ENCODE data around the gene CTSH.
"Not testable (repeated sequence)": the region's sequence is repeated elsewhere in the genome, so short reads cannot be mapped to it uniquely, and the experiment has no call there.

CTSH gene

GRCh38 chr15:78881681-78882080, 63.2 kb downstream of the CTSH start:
- H3K27ac ChIP-seq (ENCODE audit: low read length), result no peak overlapping the region
- H3K4me3 ChIP-seq (ENCODE audit: low read length), result no peak overlapping the region
- no peak for DNase-seq (ENCODE audit: low read depth, low spot score)
- WGBS (ENCODE audit: insufficient coverage, insufficient read length), result no CpG with 5 or more reads among the region's 1 CpG
- no peaks in the 10 kb centered on the region for H3K27me3 ChIP-seq (ENCODE audit: control insufficient read depth, insufficient read depth, low read length)
- no peaks in the 10 kb centered on the region; the same call in 1 of the 2 replicates for H3K4me1 ChIP-seq (ENCODE audit: control insufficient read depth, insufficient read depth, low read length)
- H3K9me3 ChIP-seq (ENCODE audit: control insufficient read depth, insufficient read depth, low read length), result no peaks in the 10 kb centered on the region
- no peaks in the 10 kb centered on the region; the same call in 1 of the 2 replicates for H3K36me3 ChIP-seq (ENCODE audit: control insufficient read depth, insufficient read depth, low read length)

- Histone ChIP-seq H3K27me3 (ENCODE audit: control insufficient read depth, insufficient read depth, low read length) (no peaks in the 10 kb centered on the region), H3K4me3 (ENCODE audit: low read length) (no peak overlapping the region), H3K27ac (ENCODE audit: low read length) (no peak overlapping the region), H3K4me1 (ENCODE audit: control insufficient read depth, insufficient read depth, low read length) (no peaks in the 10 kb centered on the region; the same call in none of the 2 replicates), H3K9me3 (ENCODE audit: control insufficient read depth, insufficient read depth, low read length) (no peaks in the 10 kb centered on the region), H3K36me3 (ENCODE audit: control insufficient read depth, insufficient read depth, low read length) (no peaks in the 10 kb centered on the region; the same call in 1 of the 2 replicates)
- no CpG with 5 or more reads among the region's 1 CpG for whole genome bisulfite sequencing (ENCODE audit: insufficient coverage, insufficient read length)
- no peak for DNase-seq (ENCODE audit: low read depth, low spot score)
Measured at GRCh38 chr15:78880813-78881212, 64.0 kb downstream of the CTSH start.

GRCh38 chr15:78880242-78880533, 64.7 kb downstream of the CTSH start:
- no peak for DNase-seq (ENCODE audit: low read depth, low spot score)
- Histone ChIP-seq H3K36me3 (ENCODE audit: control insufficient read depth, insufficient read depth, low read length) (no peaks in the 10 kb centered on the region; the same call in 1 of the 2 replicates), H3K27me3 (ENCODE audit: control insufficient read depth, insufficient read depth, low read length) (no peaks in the 10 kb centered on the region), H3K4me3 (ENCODE audit: low read length) (no peak overlapping the region), H3K27ac (ENCODE audit: low read length) (no peak overlapping the region), H3K9me3 (ENCODE audit: control insufficient read depth, insufficient read depth, low read length) (no peaks in the 10 kb centered on the region), H3K4me1 (ENCODE audit: control insufficient read depth, insufficient read depth, low read length) (no peaks in the 10 kb centered on the region; the same call in none of the 2 replicates)

GRCh38 chr15:78879517-78880241, 65.2 kb downstream of the CTSH start:
- no peaks in the 10 kb centered on the region; the same call in 1 of the 2 replicates for H3K36me3 ChIP-seq (ENCODE audit: control insufficient read depth, insufficient read depth, low read length)
- no peaks in the 10 kb centered on the region for H3K27me3 ChIP-seq (ENCODE audit: control insufficient read depth, insufficient read depth, low read length)
- WGBS (ENCODE audit: insufficient coverage, insufficient read length), result no CpG with 5 or more reads among the region's 6 CpGs
- no peaks in the 10 kb centered on the region for H3K9me3 ChIP-seq (ENCODE audit: control insufficient read depth, insufficient read depth, low read length)
- H3K4me3 ChIP-seq (ENCODE audit: low read length), result no peak overlapping the region
- no peak overlapping the region for H3K27ac ChIP-seq (ENCODE audit: low read length)
- no peak for DNase-seq (ENCODE audit: low read depth, low spot score)
- no peaks in the 10 kb centered on the region; the same call in none of the 2 replicates for H3K4me1 ChIP-seq (ENCODE audit: control insufficient read depth, insufficient read depth, low read length)

- WGBS (ENCODE audit: insufficient coverage, insufficient read length), result no CpG with 5 or more reads among the region's 1 CpG
- Histone ChIP-seq H3K4me1 (ENCODE audit: control insufficient read depth, insufficient read depth, low read length) (no peaks in the 10 kb centered on the region; the same call in none of the 2 replicates), H3K36me3 (ENCODE audit: control insufficient read depth, insufficient read depth, low read length) (no peaks in the 10 kb centered on the region; the same call in none of the 2 replicates), H3K4me3 (ENCODE audit: low read length) (no peak overlapping the region), H3K9me3 (ENCODE audit: control insufficient read depth, insufficient read depth, low read length) (no peaks in the 10 kb centered on the region), H3K27ac (ENCODE audit: low read length) (no peak overlapping the region), H3K27me3 (ENCODE audit: control insufficient read depth, insufficient read depth, low read length) (no peaks in the 10 kb centered on the region)
- DNase-seq (ENCODE audit: low read depth, low spot score), result no peak
Measured at GRCh38 chr15:78878356-78878755, 66.5 kb downstream of the CTSH start.

- H3K4me3 ChIP-seq (ENCODE audit: low read length); H3K9me3 ChIP-seq (ENCODE audit: control insufficient read depth, insufficient read depth, low read length); H3K27me3 ChIP-seq (ENCODE audit: control insufficient read depth, insufficient read depth, low read length); H3K4me1 ChIP-seq (ENCODE audit: control insufficient read depth, insufficient read depth, low read length); H3K27ac ChIP-seq (ENCODE audit: low read length); DNase-seq (ENCODE audit: low read depth, low spot score); H3K36me3 ChIP-seq (ENCODE audit: control insufficient read depth, insufficient read depth, low read length): not testable (repeated sequence)
- WGBS (ENCODE audit: insufficient coverage, insufficient read length), result no CpG with 5 or more reads among the region's 14 CpGs
Measured at GRCh38 chr15:78876954-78877353, 67.9 kb downstream of the CTSH start.

GRCh38 chr15:78875107-78875914, 69.5 kb downstream of the CTSH start:
- Histone ChIP-seq H3K27me3 (ENCODE audit: control insufficient read depth, insufficient read depth, low read length) (no peaks in the 10 kb centered on the region), H3K4me1 (ENCODE audit: control insufficient read depth, insufficient read depth, low read length) (no peaks in the 10 kb centered on the region; the same call in none of the 2 replicates), H3K9me3 (ENCODE audit: control insufficient read depth, insufficient read depth, low read length) (no peaks in the 10 kb centered on the region), H3K4me3 (ENCODE audit: low read length) (no peak overlapping the region; the same call in 1 of the 2 replicates), H3K27ac (ENCODE audit: low read length) (no peak overlapping the region), H3K36me3 (ENCODE audit: control insufficient read depth, insufficient read depth, low read length) (no peaks in the 10 kb centered on the region; the same call in 1 of the 2 replicates)
- no peak for DNase-seq (ENCODE audit: low read depth, low spot score)
- 100% methylated on average over 2 of the region's 22 CpGs for WGBS (ENCODE audit: insufficient coverage, insufficient read length)

GRCh38 chr15:78873793-78874765, 70.8 kb downstream of the CTSH start:
- H3K4me3 ChIP-seq (ENCODE audit: low read length), result peak overlapping the region; percentile 93; the same call in 1 of the 2 replicates
- DNase-seq (ENCODE audit: low read depth, low spot score), result no peak
- no peaks in the 10 kb centered on the region for H3K27me3 ChIP-seq (ENCODE audit: control insufficient read depth, insufficient read depth, low read length)
- H3K4me1 ChIP-seq (ENCODE audit: control insufficient read depth, insufficient read depth, low read length), result no peaks in the 10 kb centered on the region; the same call in none of the 2 replicates
- no peaks in the 10 kb centered on the region for H3K9me3 ChIP-seq (ENCODE audit: control insufficient read depth, insufficient read depth, low read length)
- 100% methylated on average over 2 of the region's 38 CpGs for WGBS (ENCODE audit: insufficient coverage, insufficient read length)
- no peak overlapping the region for H3K27ac ChIP-seq (ENCODE audit: low read length)
- H3K36me3 ChIP-seq (ENCODE audit: control insufficient read depth, insufficient read depth, low read length), result no peaks in the 10 kb centered on the region; the same call in 1 of the 2 replicates

- peak; percentile 68 for DNase-seq (ENCODE audit: low read depth, low spot score)
- Histone ChIP-seq H3K36me3 (ENCODE audit: control insufficient read depth, insufficient read depth, low read length) (no peaks in the 10 kb centered on the region; the same call in 1 of the 2 replicates), H3K4me3 (ENCODE audit: low read length) (peak overlapping the region; percentile 93), H3K27ac (ENCODE audit: low read length) (no peak overlapping the region), H3K9me3 (ENCODE audit: control insufficient read depth, insufficient read depth, low read length) (no peaks in the 10 kb centered on the region), H3K4me1 (ENCODE audit: control insufficient read depth, insufficient read depth, low read length) (no peaks in the 10 kb centered on the region; the same call in none of the 2 replicates), H3K27me3 (ENCODE audit: control insufficient read depth, insufficient read depth, low read length) (no peaks in the 10 kb centered on the region)
- WGBS (ENCODE audit: insufficient coverage, insufficient read length), result no CpG with 5 or more reads among the region's 75 CpGs
Measured at GRCh38 chr15:78872972-78873792, 71.7 kb downstream of the CTSH start.
